GM18951 (cell line): Measurements from ENCODE around the gene PML.
A peak's percentile ranks its signal among the peaks of the same experiment; 100 is the strongest.

Experiments used
- POLR2A ChIP-seq: IDR thresholded peaks from 4 replicates; pipeline ENCODE4 v1.6.1; 2011; ENCODE audit warnings: mild to moderate bottlenecking; ENCODE audit not compliant: insufficient read length, insufficient read depth; ENCODE audit errors: extremely low read depth
- in situ Hi-C: fragments of 300-500 bp; cut with MboI; formaldehyde crosslinking; loops from one replicate; pipeline ENCODE4 v1.12.0; 2022; ENCODE audit warnings: low sequenced_read_pairs, mixed read lengths, inconsistent platforms; ENCODE audit not compliant: unreplicated experiment

The PML gene

GRCh38 chr15:73992594-73992898, 2.0 kb upstream of the PML start:
- TF ChIP-seq POLR2A: no peak
- in situ Hi-C loops: no loop called here

GRCh38 chr15:73993211-73993994, 1.1 kb upstream of the PML start:
- no peak for TF ChIP-seq POLR2A
- in situ Hi-C loops: no loop called here

DNA sequence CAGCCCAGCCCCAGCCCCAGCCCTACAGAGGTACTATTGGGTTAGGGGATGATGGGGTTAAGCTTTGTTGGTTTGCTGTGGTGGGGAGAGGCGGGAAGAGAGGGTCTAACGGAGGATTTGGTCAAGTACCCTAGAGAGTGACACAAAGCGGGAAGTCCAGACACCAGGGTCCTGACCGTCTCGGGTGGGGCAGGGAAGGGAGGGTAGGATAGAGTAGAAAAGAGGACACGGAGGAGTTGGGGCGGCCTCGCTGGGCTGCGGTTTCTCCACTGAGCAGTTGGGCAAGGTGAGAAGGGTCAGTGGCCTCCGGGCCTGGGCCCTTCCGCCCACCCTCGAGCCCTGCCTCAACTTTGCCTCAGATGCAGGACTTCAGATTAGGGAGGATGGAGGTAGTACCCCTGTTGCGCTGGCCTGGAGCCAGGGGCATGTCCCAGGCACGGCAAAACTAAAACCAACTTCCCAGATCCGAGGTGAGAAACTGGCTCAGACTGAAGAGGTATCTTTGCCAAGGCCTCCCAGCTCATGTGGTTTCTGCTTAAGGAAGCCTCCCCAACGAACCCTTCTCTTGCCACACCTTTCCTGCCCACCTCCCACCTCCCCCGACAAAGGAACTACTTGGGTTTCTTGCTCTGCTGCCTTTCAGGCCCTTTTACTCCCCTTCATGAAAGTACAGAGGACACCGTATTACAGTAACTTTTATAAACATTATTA, 551 bp downstream of the PML start:
- in situ Hi-C loops: no loop called here
- TF ChIP-seq POLR2A: peak; percentile 22

DNA sequence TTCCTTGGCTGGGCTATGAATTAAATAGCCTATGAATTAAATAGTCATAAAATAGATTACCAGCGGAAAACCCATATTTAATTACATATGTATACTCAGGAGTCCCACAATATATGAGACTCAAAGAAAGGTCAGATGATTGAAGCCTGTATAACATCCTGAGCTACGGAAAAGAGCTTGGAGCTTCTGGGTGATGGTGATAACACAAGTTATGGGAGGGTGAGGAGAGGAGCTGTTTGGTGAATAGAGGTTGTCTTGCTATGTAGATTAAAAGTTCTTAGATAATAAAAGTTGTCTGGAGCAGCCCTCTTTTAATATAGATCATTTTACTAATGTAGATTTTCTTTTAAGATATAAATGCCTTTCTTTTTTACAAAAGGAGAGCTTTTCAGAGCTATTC, 1.8 kb downstream of the PML start:
- no peak for TF ChIP-seq POLR2A
- in situ Hi-C loops: no loop called here

- TF ChIP-seq POLR2A: no peak
- in situ Hi-C loops: no loop called here
These were observed 2.4 kb downstream of the PML start for GRCh38 chr15:73996939-73997338.

DNA sequence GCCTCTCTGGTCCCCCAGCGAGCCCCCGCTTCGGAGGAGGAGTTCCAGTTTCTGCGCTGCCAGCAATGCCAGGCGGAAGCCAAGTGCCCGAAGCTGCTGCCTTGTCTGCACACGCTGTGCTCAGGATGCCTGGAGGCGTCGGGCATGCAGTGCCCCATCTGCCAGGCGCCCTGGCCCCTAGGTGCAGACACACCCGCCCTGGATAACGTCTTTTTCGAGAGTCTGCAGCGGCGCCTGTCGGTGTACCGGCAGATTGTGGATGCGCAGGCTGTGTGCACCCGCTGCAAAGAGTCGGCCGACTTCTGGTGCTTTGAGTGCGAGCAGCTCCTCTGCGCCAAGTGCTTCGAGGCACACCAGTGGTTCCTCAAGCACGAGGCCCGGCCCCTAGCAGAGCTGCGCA, 3.5 kb downstream of the PML start:
- in situ Hi-C loops: no loop called here
- TF ChIP-seq POLR2A: no peak

DNA sequence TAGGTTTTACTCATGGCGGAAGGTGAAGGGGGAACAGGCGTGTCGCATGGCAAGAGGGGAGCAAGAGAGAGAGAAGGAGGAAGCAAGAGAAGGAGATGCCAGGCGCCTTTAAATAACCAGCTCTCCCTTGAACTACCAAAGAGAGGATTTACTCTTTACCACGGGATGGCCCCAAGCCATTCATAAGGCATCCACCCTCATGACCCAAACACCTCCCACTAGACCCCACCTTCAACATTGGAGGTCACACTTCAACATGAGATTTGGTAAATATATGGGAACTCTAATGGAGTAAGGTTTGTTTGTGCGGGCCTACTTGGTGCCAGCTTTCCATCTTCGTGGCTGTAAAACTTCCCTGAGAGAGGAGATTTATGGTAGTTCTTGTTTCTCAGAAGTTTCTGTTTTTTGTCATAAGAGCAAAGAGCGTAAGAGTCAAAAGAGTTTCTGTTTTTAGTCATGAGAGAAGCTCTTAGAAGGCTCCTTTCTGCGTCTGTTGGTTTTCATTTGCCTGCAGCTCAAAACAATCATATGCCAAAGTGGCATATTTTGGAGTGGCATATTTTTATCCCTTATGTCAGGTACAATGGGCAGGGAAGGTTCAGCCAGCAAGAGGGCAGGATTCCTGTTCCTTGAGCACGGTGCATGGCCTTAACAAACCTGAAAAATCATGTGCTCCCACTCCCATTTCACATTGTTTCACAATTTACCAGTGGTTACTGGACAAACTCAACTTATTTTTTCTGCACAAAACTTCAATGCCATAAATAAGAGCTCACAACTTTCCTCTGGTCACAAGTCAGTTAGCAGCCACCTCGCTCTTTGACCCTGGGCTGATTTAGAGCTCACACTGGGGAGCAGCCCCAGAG, 12.5 kb downstream of the PML start:
- TF ChIP-seq POLR2A: no peak
- in situ Hi-C loops: no loop called here

DNA sequence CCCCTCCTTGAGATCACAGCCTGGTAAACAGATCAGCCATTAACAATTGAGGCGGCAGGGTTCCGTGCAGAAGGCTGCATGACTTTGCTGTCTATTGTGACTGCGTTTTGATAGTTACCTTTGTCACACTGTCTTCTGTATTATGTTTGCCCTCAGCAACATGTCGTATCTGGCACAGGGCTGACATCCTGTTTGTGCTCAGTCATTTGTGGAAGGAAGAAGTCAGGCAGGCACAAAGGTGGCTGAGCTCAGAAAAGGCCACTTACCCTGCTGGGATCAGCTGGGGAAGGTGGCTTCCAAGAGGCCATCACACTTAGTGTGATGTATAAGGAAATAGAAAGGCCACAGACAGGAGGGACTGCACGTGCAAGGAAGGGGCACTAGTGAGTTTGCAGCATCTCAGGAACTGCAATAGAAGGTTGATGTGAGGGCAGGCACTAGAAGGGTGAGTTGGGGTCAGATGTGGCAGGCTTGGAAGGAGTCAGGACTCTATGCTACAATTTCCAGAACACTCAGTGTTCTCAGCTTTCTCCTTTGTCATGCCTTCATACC, 13.4 kb downstream of the PML start:
- in situ Hi-C loops: no loop called here

GRCh38 chr15:74008901-74009300, 14.4 kb downstream of the PML start:
- no peak for TF ChIP-seq POLR2A
- in situ Hi-C loops: no loop called here

More for the DNA sequence above, 13.4 kb downstream of the PML start:
- no peak for TF ChIP-seq POLR2A

DNA sequence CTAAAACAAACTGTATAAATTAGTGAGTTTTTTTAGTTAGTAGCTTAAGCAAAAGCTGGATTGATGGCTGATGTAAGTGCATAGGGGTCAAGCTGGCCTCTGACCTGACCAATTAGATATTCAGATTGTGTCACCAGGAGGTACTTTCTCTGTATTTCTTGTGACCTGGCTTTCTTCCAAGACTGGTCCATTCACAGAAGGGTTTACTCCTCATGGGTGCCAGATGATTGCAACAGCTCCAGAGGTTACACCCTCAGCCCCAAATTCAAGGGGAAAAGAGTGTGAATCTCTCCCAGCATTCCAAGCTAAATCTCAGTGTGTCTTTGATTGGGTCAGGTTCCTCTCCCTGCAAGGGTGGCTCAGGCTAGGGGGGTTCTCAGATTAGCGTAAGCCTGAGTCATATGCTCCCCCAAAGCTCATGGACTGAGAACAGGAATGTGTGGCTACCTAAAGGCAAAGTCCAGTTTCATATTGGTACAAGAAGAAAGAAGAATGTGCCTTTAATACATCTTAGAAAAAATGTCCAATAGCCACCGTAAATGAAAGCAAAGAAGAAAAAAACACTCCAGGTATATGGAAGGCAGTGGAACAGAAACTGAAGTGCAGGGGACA, 16.5 kb downstream of the PML start:
- in situ Hi-C loops: no loop called here
- TF ChIP-seq POLR2A: no peak

- no peak for TF ChIP-seq POLR2A
- in situ Hi-C loops: no loop called here
These were observed 17.1 kb downstream of the PML start for GRCh38 chr15:74011610-74012009.

DNA sequence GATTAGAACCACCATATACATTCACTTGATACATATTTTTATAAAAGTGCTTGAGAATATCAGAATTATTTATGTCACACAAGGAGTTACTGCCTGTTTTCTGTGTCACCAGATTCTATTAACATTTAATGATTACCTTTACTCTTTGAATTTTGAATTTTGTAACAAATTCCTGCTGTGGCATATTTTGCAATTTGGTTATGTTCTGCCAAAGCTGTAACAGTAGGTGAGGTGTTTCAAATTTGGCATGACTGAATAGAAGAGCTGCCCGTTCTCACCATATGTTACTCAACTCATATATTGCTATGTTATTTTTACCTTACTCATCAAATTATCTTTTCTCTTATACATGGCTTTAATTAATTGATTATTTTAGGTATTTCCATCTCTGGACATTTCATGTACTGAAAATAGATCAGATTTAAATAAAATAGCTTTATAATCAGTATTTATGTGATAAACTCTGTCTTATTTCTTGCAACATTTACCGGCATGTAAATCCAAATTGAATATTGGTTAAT, 18.9 kb downstream of the PML start:
- no peak for TF ChIP-seq POLR2A
- in situ Hi-C loops: no loop called here

- in situ Hi-C loops: no loop called here
- TF ChIP-seq POLR2A: no peak
These were observed 25.2 kb downstream of the PML start for GRCh38 chr15:74019734-74020133.
